Fibroblast of mammary gland (primary cell): ENCODE results near the gene NUP43.
"Not testable (repeated sequence)": the region's sequence is repeated elsewhere in the genome, so short reads cannot be mapped to it uniquely, and the experiment has no call there.

ENCODE experiments used
- DNase-seq: peaks from one replicate; pipeline ENCODE4 v3.0.0-alpha.2; 2010; ENCODE audit warnings: low read depth
- H3K4me3 ChIP-seq: 2 replicates; pipeline ENCODE4 v1.5.1; 2011; ENCODE audit warnings: low read depth, mild to moderate bottlenecking, low read length, moderate library complexity; ENCODE audit not compliant: control insufficient read depth
- TF ChIP-seq, protein P1 (sequence below): conservative IDR thresholded peaks from 2 replicates; pipeline ENCODE4 v1.5.1; 2011; ENCODE audit warnings: low read depth, low read length, inconsistent platforms; ENCODE audit not compliant: control insufficient read depth, insufficient read depth

Gene NUP43

DNA sequence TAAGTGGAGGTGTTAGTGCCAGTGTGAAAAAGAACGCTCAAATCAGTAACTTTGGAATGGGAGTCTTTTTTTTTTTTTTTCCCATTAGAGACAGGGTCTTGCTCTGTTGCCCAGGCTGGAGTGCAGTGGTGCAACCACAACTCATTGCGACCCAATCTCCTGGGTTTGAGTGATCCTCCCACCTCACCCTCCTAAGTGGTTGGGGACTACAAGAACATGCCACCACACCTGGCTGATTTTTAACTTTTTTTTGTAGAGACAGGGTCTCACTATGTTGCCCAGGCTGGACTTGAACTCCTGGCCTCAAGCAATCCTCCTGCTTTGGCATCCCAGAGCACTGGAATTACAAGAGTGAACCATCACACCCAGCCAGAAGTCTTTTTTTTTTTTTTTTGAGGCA, 48.2 kb downstream of the NUP43 start:
- TF ChIP-seq, protein P1, sequence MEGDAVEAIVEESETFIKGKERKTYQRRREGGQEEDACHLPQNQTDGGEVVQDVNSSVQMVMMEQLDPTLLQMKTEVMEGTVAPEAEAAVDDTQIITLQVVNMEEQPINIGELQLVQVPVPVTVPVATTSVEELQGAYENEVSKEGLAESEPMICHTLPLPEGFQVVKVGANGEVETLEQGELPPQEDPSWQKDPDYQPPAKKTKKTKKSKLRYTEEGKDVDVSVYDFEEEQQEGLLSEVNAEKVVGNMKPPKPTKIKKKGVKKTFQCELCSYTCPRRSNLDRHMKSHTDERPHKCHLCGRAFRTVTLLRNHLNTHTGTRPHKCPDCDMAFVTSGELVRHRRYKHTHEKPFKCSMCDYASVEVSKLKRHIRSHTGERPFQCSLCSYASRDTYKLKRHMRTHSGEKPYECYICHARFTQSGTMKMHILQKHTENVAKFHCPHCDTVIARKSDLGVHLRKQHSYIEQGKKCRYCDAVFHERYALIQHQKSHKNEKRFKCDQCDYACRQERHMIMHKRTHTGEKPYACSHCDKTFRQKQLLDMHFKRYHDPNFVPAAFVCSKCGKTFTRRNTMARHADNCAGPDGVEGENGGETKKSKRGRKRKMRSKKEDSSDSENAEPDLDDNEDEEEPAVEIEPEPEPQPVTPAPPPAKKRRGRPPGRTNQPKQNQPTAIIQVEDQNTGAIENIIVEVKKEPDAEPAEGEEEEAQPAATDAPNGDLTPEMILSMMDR: no peak
- no peak for DNase-seq
- H3K4me3 ChIP-seq: no peak overlapping the region

DNA sequence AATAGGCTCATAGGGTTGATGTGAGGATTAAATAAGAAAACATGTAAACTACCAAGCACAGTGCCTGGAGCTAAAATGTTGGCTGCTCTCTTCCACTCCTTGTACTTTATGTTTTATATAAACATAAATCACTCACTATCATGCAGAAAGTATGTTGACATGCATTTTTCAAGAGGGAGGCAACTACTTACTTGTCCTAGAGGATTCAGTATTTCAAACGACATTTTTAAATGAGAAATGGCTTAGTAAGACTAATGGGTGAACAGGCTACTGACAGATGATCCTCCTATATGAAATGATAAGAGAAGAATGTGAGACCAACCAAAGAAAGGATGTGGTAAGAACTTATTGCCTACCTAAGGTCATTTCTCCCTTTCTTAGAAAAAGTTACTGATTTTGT, 49.4 kb downstream of the NUP43 start:
- no peak for DNase-seq
- H3K4me3 ChIP-seq: no peak overlapping the region
- TF ChIP-seq, protein P1: no peak

DNA sequence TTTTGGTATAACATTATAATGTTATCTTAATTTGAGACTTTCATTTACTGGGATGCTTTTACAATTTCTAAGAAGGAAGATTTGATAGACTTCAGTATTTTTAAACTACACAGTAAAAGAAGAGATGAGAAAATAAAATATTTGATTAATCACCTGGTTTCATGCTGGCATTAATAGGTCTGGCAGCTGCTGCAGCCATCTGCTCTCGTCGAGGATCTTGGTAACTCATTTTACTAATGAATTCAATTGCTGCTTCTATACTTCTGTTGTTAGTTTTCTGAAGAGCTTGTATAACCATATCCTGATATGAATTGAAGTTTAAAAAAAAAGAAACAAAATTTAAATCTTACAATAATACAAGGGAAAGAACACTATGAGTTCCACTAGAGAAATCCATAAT, 51.4 kb downstream of the NUP43 start:
- no peak for DNase-seq

DNA sequence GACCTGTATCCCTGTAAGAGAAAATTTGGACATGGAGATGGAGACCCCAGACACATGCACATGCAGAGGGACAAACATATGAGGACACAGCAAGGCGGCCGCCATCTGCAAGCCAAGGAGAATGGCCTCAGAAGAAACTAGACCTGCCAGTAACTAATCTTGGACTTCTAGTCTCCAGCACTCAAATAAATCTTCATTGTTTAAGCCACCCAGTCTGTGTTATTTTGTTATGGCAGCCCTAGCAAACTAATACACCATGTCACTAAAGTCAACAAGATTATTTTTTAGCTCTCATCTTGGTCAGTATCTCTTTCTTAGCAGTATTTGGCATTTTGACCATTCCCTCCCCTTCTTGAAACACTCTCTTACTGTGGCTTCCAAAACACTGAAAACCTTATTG, 55.1 kb downstream of the NUP43 start:
- TF ChIP-seq, protein P1: no peak
- DNase-seq: no peak

More for the DNA sequence above, 51.4 kb downstream of the NUP43 start:
- no peak overlapping the region for H3K4me3 ChIP-seq
- TF ChIP-seq, protein P1: no peak

DNA sequence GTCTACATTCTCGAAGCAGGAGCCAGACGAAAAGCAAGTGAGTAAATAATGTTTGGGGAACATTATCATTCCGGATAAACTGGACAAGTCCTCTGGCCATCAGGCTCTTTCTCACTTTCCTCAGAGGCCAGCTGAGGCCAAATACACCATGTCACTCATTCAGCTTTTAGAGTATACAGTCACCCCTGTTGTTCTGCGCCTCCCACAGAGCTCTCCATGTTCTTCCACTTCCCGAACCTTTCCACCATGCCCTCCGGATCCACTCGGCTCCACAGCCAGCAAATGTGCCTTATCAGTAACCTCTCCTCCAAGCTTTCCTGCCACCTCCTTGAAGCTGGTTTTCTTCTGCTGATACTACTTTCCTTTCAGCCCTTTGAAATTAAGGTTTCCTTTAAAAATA, 60.1 kb downstream of the NUP43 start:
- no peak for DNase-seq
- TF ChIP-seq, protein P1: no peak
- H3K4me3 ChIP-seq: no peak overlapping the region

More for the DNA sequence above, 55.1 kb downstream of the NUP43 start:
- no peak overlapping the region for H3K4me3 ChIP-seq

DNA sequence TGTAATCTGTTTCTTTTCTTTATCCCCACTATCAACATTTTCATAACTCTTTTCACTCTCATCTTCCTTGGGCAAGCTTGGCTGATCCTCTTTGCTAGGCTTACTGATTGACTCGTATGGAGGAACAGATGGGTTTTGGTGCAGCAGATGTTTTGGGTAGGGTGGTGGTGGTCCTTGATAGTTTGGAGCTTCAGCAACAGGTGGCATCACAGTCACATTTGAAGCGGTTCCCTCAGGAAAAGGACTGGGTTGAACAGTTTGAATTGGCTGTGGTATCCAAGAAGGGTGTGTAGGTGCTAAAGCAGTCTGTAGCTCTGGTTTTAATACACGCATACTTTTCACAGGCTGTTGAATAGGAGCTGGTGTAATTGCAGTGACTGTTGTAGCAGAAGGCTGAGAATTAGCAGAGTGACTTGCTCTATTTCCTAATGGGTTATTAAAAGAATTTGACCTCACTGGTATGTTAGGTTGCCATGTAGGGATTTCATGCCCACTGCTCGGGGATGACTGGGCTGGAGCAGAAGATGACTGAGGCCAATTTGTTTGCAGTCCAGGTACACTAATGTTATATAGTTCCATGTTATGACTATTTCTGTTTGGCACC, 63.0 kb downstream of the NUP43 start:
- DNase-seq: no peak
- H3K4me3 ChIP-seq: no peak overlapping the region
- TF ChIP-seq, protein P1: no peak

DNA sequence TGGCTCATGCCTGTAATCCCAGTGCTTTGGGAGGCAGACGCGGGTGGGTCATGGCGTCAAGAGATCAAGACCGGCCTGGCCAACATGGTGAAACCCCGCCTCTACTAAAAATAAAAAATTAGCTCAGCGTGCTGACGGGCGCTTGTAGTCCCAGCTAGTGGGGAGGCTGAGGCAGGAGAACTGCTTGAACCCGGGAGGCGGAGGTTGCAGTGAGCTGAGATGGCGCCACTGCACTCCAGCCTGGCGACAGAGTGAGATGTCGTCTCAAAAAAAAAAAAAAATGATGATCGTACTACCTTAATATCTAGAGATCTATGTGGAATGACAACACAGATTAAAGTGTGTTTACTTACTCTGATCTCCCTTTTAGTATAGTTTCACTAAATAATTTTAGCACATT, 64.5 kb downstream of the NUP43 start:
- not testable (repeated sequence) for H3K4me3 ChIP-seq, DNase-seq
